Activated T-helper 17 cell treated with anti-CD3 and anti-CD28 coated beads, Interleukin-2, amount 50 U/mL, for 72 hours (primary cell): Measurements from ENCODE around the gene IL23A. TPM values are rescaled to one million over a fixed set of nuclear protein-coding genes. Genes with fewer than 3 reads are reported as not detected.

Experiments used
- ATAC-seq: fragments of 150-1000 bp; cut with Tn5 transposase; replicated peaks from 2 replicates; pipeline ENCODE4 v1.10.0; 2021; ENCODE audit warnings: mild to moderate bottlenecking, moderate library complexity
- H3K27ac Mint-ChIP-seq: one replicate; pipeline ENCODE4 v1.8.0; 2022; ENCODE audit warnings: mixed read lengths
- H3K27me3 Mint-ChIP-seq: one replicate; pipeline ENCODE4 v1.8.0; 2022; ENCODE audit warnings: mixed read lengths
- H3K36me3 Mint-ChIP-seq: one replicate; pipeline ENCODE4 v1.8.0; 2022; ENCODE audit warnings: low read depth, mild to moderate bottlenecking, mixed read lengths
- H3K4me1 Mint-ChIP-seq: one replicate; pipeline ENCODE4 v1.8.0; 2022; ENCODE audit warnings: mixed read lengths
- H3K4me3 Mint-ChIP-seq: one replicate; pipeline ENCODE4 v1.8.0; 2022; ENCODE audit warnings: mild to moderate bottlenecking, mixed read lengths
- H3K9me3 Mint-ChIP-seq: one replicate; pipeline ENCODE4 v1.8.0; 2022; ENCODE audit warnings: mixed read lengths
- total RNA-seq, 2 donors: library from RNA; stranded (reverse); gene quantifications; one replicate each; pipeline ENCODE4 v1.2.3, GENCODE V29; 2022

Gene IL23A
- total RNA-seq, 2 donors from 2014 or later, result 9.8 to 67.1 TPM

GRCh38 chr12:56362130-56363059 lies 23.7 kb downstream of the IL23A start, which contains the start of gene APOF:
TSS of gene APOF (minus strand) at chr12:56362857. CDS start at chr12:56362745, 112 bp downstream.
- H3K4me1 Mint-ChIP-seq, result peaks cover 8% of the 10 kb centered on the region

GRCh38 chr12:56366948-56367347 lies 28.3 kb downstream of the IL23A start:
- Mint-ChIP-seq H3K9me3 (no peaks in the 10 kb centered on the region), H3K36me3 (no peaks in the 10 kb centered on the region), H3K27me3 (no peaks in the 10 kb centered on the region), H3K4me1 (no peaks in the 10 kb centered on the region), H3K27ac (no peak overlapping the region), H3K4me3 (no peak overlapping the region)
- ATAC-seq, result no peak

More at GRCh38 chr12:56362130-56363059, 23.7 kb downstream of the IL23A start, which contains the start of gene APOF:
- peaks cover 24% of the 10 kb centered on the region for H3K36me3 Mint-ChIP-seq
- peak within 1 kb of the TSS; percentile 93 for H3K4me3 Mint-ChIP-seq
- no peaks in the 10 kb centered on the region for H3K9me3 Mint-ChIP-seq
- peak within 1 kb of the TSS; percentile 93 for H3K27ac Mint-ChIP-seq
- no peak for ATAC-seq
- no peaks in the 10 kb centered on the region for H3K27me3 Mint-ChIP-seq

GRCh38 chr12:56373515-56373914 lies 34.8 kb downstream of the IL23A start:
- Mint-ChIP-seq H3K9me3 (no peaks in the 10 kb centered on the region), H3K4me3 (no peak overlapping the region), H3K36me3 (no peaks in the 10 kb centered on the region), H3K4me1 (no peaks in the 10 kb centered on the region), H3K27ac (no peak overlapping the region), H3K27me3 (no peaks in the 10 kb centered on the region)
- ATAC-seq, result no peak

GRCh38 chr12:56374726-56375597 lies 36.3 kb downstream of the IL23A start:
- Mint-ChIP-seq H3K4me3 (no peak overlapping the region), H3K27ac (no peak overlapping the region), H3K9me3 (no peaks in the 10 kb centered on the region), H3K4me1 (no peaks in the 10 kb centered on the region), H3K36me3 (no peaks in the 10 kb centered on the region), H3K27me3 (no peaks in the 10 kb centered on the region)
- ATAC-seq, result no peak

GRCh38 chr12:56375598-56376434 lies 37.1 kb downstream of the IL23A start:
- Mint-ChIP-seq H3K27ac (no peak overlapping the region), H3K36me3 (no peaks in the 10 kb centered on the region), H3K27me3 (no peaks in the 10 kb centered on the region), H3K4me1 (no peaks in the 10 kb centered on the region), H3K4me3 (no peak overlapping the region), H3K9me3 (no peaks in the 10 kb centered on the region)
- ATAC-seq, result no peak

- Mint-ChIP-seq H3K4me1 (no peaks in the 10 kb centered on the region), H3K4me3 (no peak overlapping the region), H3K27me3 (no peaks in the 10 kb centered on the region), H3K9me3 (no peaks in the 10 kb centered on the region), H3K27ac (no peak overlapping the region), H3K36me3 (no peaks in the 10 kb centered on the region)
- peak; percentile 81 for ATAC-seq
These were observed 38.8 kb downstream of the IL23A start for GRCh38 chr12:56377310-56377988.

GRCh38 chr12:56377989-56378316 lies 39.3 kb downstream of the IL23A start:
- ATAC-seq, result no peak
- Mint-ChIP-seq H3K27me3 (no peaks in the 10 kb centered on the region), H3K27ac (no peak overlapping the region), H3K4me3 (no peak overlapping the region), H3K9me3 (no peaks in the 10 kb centered on the region), H3K36me3 (no peaks in the 10 kb centered on the region), H3K4me1 (no peaks in the 10 kb centered on the region)

- ATAC-seq, result no peak
- H3K4me3 Mint-ChIP-seq, result no peak overlapping the region
- H3K9me3 Mint-ChIP-seq, result no peaks in the 10 kb centered on the region
- no peaks in the 10 kb centered on the region for H3K36me3 Mint-ChIP-seq
- H3K27ac Mint-ChIP-seq, result no peak overlapping the region
- H3K4me1 Mint-ChIP-seq, result no peaks in the 10 kb centered on the region
- no peaks in the 10 kb centered on the region for H3K27me3 Mint-ChIP-seq
These were observed 43.9 kb downstream of the IL23A start for GRCh38 chr12:56382611-56383010.

- H3K27ac Mint-ChIP-seq, result no peak overlapping the region
- no peaks in the 10 kb centered on the region for H3K4me1 Mint-ChIP-seq
- no peaks in the 10 kb centered on the region for H3K36me3 Mint-ChIP-seq
- ATAC-seq, result no peak
- no peak overlapping the region for H3K4me3 Mint-ChIP-seq
- no peaks in the 10 kb centered on the region for H3K27me3 Mint-ChIP-seq
- no peaks in the 10 kb centered on the region for H3K9me3 Mint-ChIP-seq
These were observed 47.2 kb downstream of the IL23A start for GRCh38 chr12:56385873-56386272.

- H3K9me3 Mint-ChIP-seq, result no peaks in the 10 kb centered on the region
- H3K4me3 Mint-ChIP-seq, result no peak overlapping the region
- no peaks in the 10 kb centered on the region for H3K27me3 Mint-ChIP-seq
- H3K36me3 Mint-ChIP-seq, result no peaks in the 10 kb centered on the region
- no peak for ATAC-seq
- no peaks in the 10 kb centered on the region for H3K4me1 Mint-ChIP-seq
- no peak overlapping the region for H3K27ac Mint-ChIP-seq
These were observed 48.6 kb downstream of the IL23A start for GRCh38 chr12:56387152-56387736.

GRCh38 chr12:56389412-56389811 lies 50.7 kb downstream of the IL23A start:
- ATAC-seq, result no peak
- Mint-ChIP-seq H3K4me3 (no peak overlapping the region), H3K27ac (no peak overlapping the region), H3K9me3 (no peaks in the 10 kb centered on the region), H3K27me3 (no peaks in the 10 kb centered on the region), H3K36me3 (no peaks in the 10 kb centered on the region), H3K4me1 (no peaks in the 10 kb centered on the region)
